Small intestine (tissue), 7 donors: ENCODE measurements around the gene CACTIN. TPM values are rescaled to one million over a fixed set of nuclear protein-coding genes. Genes with fewer than 3 reads are reported as not detected.
A peak's percentile ranks its signal among the peaks of the same experiment; 100 is the strongest.

Source experiments
- DNase-seq, 2 donors: peaks; one replicate each; pipeline versions ENCODE4 v3.0.0 to v3.0.0-alpha.2; 2013
- FAIRE-seq: peaks from 2 replicates; lab custom pipeline; 2012; peaks lifted over from hg19 to GRCh38; lab: Jason Lieb, UNC
- H3K27ac ChIP-seq, 3 donors: one replicate each; pipeline ENCODE4 v1.5.1; 2013; ENCODE audit warnings: low read length in 2 of 3, mild to moderate bottlenecking in 2 of 3, control low read depth in 1 of 3, inconsistent platforms in 1 of 3, low read depth in 1 of 3, moderate library complexity in 1 of 3
- H3K27me3 ChIP-seq, 3 donors: one replicate each; pipeline ENCODE4 v1.6.1; 2013; ENCODE audit warnings: low read length in 3 of 3, inconsistent platforms in 1 of 3; ENCODE audit not compliant: control insufficient read depth in 3 of 3, insufficient read depth in 3 of 3
- H3K36me3 ChIP-seq, 3 donors: one replicate each; pipeline ENCODE4 v1.6.1; 2013; ENCODE audit warnings: low read length in 3 of 3, inconsistent platforms in 1 of 3, low read depth in 1 of 3, mild to moderate bottlenecking in 1 of 3, moderate library complexity in 1 of 3; ENCODE audit not compliant: control insufficient read depth in 3 of 3, insufficient read depth in 2 of 3
- H3K4me1 ChIP-seq, 3 donors: one replicate each; pipeline ENCODE4 v1.6.1; 2013; ENCODE audit warnings: low read length in 2 of 3, inconsistent platforms in 1 of 3, low read depth in 1 of 3, mild to moderate bottlenecking in 1 of 3, moderate library complexity in 1 of 3; ENCODE audit not compliant: control insufficient read depth in 3 of 3, insufficient read depth in 2 of 3
- H3K4me3 ChIP-seq, 3 donors: one replicate each; pipeline ENCODE4 v1.5.1; 2013; ENCODE audit warnings: low read length in 3 of 3, control low read depth in 1 of 3, inconsistent platforms in 1 of 3, low read depth in 1 of 3, mild to moderate bottlenecking in 1 of 3, moderate library complexity in 1 of 3
- H3K9me3 ChIP-seq, 2 donors: one replicate each; pipeline ENCODE4 v1.6.1; 2013; ENCODE audit warnings: low read depth in 1 of 2, low read length in 1 of 2; ENCODE audit not compliant: control insufficient read depth in 2 of 2, insufficient read depth in 1 of 2
- WGBS, 3 donors: extraction: QIAGEN DNeasy Blood & Tissue Kit; methylation state at CpG; one replicate each; pipeline ENCODE4 v1.1.7; 2013; 5-methylcytosine and 5-hydroxymethylcytosine counted together
- polyA plus RNA-seq, 4 donors: library from polyadenylated mRNA; stranded (reverse) in 3 of 4; unstranded in 1 of 4; fragments of 200-250 nt in 3 of 4; fragments of 120-200 nt in 1 of 4; gene quantifications; one replicate each; pipeline versions ENCODE4 v1.2.1 to v1.2.3, GENCODE V29; 2013
- donor health status: healthy with polysubstance abuse.
- donor health status: control.
- donor health status: control.
- donor health status: Bipolar disorder and iron deficiency.
- donor health status: healthy.

The CACTIN gene
- polyA plus RNA-seq, 4 donors = 11.9 to 16.9 (median 14.7) TPM

DNA sequence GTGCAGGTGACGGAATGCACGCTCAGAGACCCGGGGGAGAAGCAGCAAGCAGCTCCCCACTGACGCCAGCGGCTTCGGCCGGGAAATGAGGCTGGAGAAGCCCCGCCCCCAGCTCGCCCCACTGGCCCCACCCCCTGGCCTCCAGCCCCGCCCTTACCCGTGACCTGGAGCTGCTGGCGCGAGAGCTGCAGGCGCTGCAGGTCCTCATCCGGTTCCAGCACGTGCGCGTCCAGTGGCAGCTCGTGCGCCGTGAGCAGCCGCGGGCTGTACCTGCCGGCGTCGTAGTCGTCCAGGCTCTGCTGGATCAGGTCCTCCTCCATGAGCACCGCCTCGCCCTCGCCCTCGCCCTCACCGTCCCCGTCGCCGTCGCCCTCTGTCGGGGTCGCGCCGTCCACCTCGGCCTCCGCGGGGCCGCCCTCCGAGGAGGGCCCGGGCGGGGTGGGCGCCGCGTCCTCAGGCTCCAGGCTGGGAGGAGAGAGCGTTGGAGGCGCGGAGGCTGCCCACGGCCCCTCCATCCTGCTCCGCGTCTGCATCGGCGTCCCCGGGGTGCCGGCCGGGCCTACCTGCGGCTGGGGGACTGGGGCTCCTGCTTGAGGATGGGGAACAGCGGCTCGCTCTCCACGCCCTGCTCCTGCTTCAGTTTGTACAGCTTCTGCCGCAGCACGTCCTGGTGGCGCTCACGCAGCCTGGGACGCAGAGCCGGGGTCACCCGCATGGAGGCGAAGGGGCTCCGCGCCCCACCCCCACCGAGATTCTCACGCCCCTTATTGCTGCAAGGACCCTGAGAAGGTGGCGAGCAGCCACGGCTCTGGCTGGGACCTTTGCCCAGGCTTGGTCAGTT, 13.5 kb downstream of the CACTIN start:
- H3K27me3 ChIP-seq = peaks cover 0 to 3% (median 0%) of the 10 kb centered on the region in 3 donors
- peaks cover 7 to 73% (median 7%) of the 10 kb centered on the region in 3 donors for H3K36me3 ChIP-seq
- H3K4me3 ChIP-seq = no peak overlapping the region
- no peaks in the 10 kb centered on the region for H3K9me3 ChIP-seq
- H3K27ac ChIP-seq = no peak overlapping the region
- 85 to 95% (median 87%) methylated on average over 68 to 79 of the region's 79 CpGs for WGBS, 3 donors
- peaks cover 0 to under 1% (median 0%) of the 10 kb centered on the region in 3 donors for H3K4me1 ChIP-seq
- FAIRE-seq (no peak), DNase-seq (no peak)

DNA sequence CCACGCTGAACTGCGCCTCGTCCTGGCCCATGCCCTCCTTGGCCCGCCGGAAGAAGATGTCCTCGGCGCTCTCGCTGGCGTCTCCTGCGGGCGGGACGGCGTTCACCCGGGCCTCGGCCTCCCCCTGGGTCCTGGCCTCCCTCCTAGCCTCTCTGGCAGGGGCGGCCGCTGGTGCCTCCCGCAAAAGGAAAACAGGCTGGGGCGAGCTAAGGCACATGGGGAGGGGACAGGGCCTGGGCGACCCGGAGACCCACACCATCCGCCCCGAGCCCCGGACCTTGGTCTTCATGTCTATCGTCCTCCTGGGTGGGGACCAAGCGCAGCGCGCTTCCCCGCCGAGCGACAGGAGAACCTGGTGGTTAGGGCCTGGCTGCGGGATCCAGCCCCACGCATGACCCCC, 14.3 kb downstream of the CACTIN start:
- H3K9me3 ChIP-seq = no peaks in the 10 kb centered on the region
- no peak for FAIRE-seq
- H3K4me3 ChIP-seq = no peak overlapping the region
- peaks cover 7 to 67% (median 7%) of the 10 kb centered on the region in 3 donors for H3K36me3 ChIP-seq
- 96 to 97% (median 96%) methylated on average over 27 to 33 of the region's 33 CpGs for WGBS, 3 donors
- H3K27me3 ChIP-seq = peaks cover 0 to 10% (median 0%) of the 10 kb centered on the region in 3 donors
- no peak for DNase-seq
- H3K4me1 ChIP-seq = peaks cover 0 to 4% (median 0%) of the 10 kb centered on the region in 3 donors
- no peak overlapping the region for H3K27ac ChIP-seq

DNA sequence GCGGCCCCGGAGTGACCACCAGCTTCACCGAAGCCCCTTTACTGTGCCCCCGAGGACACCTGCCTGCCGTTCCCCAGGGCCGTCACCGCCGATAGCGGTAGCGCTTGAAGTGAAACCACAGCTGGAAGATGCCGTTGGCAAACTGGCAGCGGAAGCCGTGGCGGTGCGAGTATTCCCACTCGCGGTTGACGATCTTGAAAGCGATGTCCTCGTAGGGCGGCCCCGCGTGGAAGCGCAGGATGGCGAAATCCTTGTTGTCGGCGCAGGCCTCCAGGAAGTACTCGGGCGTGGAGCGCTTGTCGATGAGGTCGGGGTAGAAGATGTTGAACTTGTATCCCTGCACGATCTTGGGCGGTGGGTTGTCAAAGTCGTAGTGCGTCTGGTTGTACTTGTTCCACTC, 14.7 kb downstream of the CACTIN start:
- WGBS, 3 donors = 96 to 97% (median 96%) methylated on average over 36 of the region's 36 CpGs
- H3K27me3 ChIP-seq = peaks cover 0 to 15% (median 0%) of the 10 kb centered on the region in 3 donors
- DNase-seq = no peak
- no peak overlapping the region for H3K27ac ChIP-seq
- peaks cover 7 to 62% (median 7%) of the 10 kb centered on the region in 3 donors for H3K36me3 ChIP-seq
- peaks cover 0 to 6% (median 0%) of the 10 kb centered on the region in 3 donors for H3K4me1 ChIP-seq
- H3K4me3 ChIP-seq = no peak overlapping the region
- H3K9me3 ChIP-seq = no peaks in the 10 kb centered on the region
- no peak for FAIRE-seq

- Histone ChIP-seq H3K9me3 (no peaks in the 10 kb centered on the region), H3K27ac (no peak overlapping the region), H3K4me3 (no peak overlapping the region), H3K27me3 (peaks cover 0 to 20% (median 0%) of the 10 kb centered on the region in 3 donors), H3K4me1 (peaks cover 0 to 6% (median 0%) of the 10 kb centered on the region in 3 donors), H3K36me3 (peaks cover 7 to 58% (median 7%) of the 10 kb centered on the region in 3 donors)
- DNase-seq = no peak
- WGBS, 3 donors = 87 to 92% (median 89%) methylated on average over 33 to 41 of the region's 41 CpGs
- FAIRE-seq = no peak
Observed at GRCh38 chr19:3610745-3611717, 15.6 kb downstream of the CACTIN start.

GRCh38 chr19:3609779-3610719, 16.5 kb downstream of the CACTIN start:
- FAIRE-seq = no peak
- Histone ChIP-seq H3K9me3 (no peaks in the 10 kb centered on the region), H3K4me3 (no peak overlapping the region), H3K27ac (no peak overlapping the region), H3K27me3 (peaks cover 0 to 30% (median 0%) of the 10 kb centered on the region in 3 donors), H3K36me3 (peaks cover 7 to 49% (median 7%) of the 10 kb centered on the region in 3 donors), H3K4me1 (peaks cover 0 to 7% (median 0%) of the 10 kb centered on the region in 3 donors)
- WGBS, 3 donors = 79 to 80% (median 79%) methylated on average over 24 of the region's 24 CpGs
- DNase-seq = no peak

- Histone ChIP-seq H3K9me3 (no peaks in the 10 kb centered on the region), H3K27me3 (peaks cover 0 to 38% (median 0%) of the 10 kb centered on the region in 3 donors), H3K4me3 (no peak overlapping the region), H3K36me3 (peaks cover 4 to 38% (median 7%) of the 10 kb centered on the region in 3 donors), H3K4me1 (peaks cover 0 to 13% (median 0%) of the 10 kb centered on the region in 3 donors), H3K27ac (no peak overlapping the region)
- 50 to 71% (median 60%) methylated on average over 13 to 21 of the region's 21 CpGs for WGBS, 3 donors
- DNase-seq = no peak
- FAIRE-seq = no peak
Observed at GRCh38 chr19:3608750-3609322, 17.8 kb downstream of the CACTIN start.

DNA sequence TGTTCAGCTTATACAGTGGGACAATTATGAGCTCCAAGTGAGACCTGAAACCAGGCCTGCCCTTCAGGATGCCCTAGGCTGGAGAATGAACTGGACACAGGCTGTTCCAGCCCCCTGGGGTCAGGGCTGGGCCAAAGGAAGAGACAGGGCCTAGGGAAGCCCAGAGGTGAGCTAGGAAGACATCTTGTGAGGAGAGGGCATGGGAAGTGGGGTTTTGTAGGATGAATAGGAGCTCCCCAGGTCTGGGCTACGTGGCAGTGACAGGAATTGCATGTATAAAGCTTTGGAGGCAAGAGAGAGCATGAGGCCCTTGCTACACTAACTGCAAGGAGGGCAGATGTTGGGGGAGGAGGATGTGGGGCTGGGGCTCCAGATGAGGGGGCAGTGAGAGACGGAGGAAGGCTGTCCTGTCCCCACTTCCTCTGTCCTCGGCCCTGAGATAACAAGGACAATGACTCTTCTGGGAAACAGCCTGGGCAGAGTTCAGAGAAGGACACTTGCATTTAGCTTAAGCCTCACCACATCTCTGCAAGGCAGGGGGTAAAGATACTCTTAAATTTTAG, 18.4 kb downstream of the CACTIN start:
- Histone ChIP-seq H3K4me1 (peaks cover 0 to 13% (median 0%) of the 10 kb centered on the region in 3 donors), H3K27ac (peak overlapping the region in 1 of 3 donors; percentile 15), H3K4me3 (no peak overlapping the region), H3K27me3 (peaks cover 0 to 38% (median 0%) of the 10 kb centered on the region in 3 donors), H3K9me3 (no peaks in the 10 kb centered on the region), H3K36me3 (peaks cover 4 to 31% (median 7%) of the 10 kb centered on the region in 3 donors)
- no peak for FAIRE-seq
- 38 to 49% (median 40%) methylated on average over 3 of the region's 3 CpGs for WGBS, 3 donors
- no peak for DNase-seq
